ENCODE results near the gene MYO1B.

Gene MYO1B

DNA sequence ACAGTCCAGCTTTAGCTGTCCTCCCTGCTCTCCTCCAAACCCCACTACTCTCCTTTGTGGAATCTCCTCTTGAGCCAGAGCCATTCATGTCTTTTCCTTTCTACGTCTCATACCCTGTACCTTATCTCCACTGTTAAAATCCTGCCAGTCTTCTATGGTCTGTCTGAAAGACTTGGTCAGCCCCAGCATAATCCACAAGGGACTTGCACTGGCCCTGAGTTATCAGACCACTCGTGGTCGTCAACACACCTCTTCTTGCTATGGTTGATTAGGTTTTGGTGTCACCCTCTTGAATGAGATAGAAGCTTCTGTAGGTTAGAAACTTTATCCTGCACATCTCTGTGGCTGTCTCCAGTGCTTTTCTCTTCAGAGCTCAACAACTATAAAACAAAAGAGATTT, 56.8 kb downstream of the MYO1B start:
- Histone ChIP-seq H3K79me2 (ENCODE audit: low read length) (no peaks in the 10 kb centered on the region), H3K9ac (ENCODE audit: low read length) (no peak overlapping the region), H3K27me3 (ENCODE audit: low read depth, low read length) (peaks cover 11% of the 10 kb centered on the region), H3K36me3 (replicated peaks; ENCODE audit: low read depth, low read length) (no peaks in the 10 kb centered on the region), H3K27ac (ENCODE audit: low read length) (no peak overlapping the region), H3K4me1 (ENCODE audit: low read length) (peaks cover 7% of the 10 kb centered on the region), H4K20me1 (ENCODE audit: insufficient read depth, low read length) (no peaks in the 10 kb centered on the region), H3K9me3 (ENCODE audit: insufficient read depth, low read length) (no peaks in the 10 kb centered on the region), H2AFZ (ENCODE audit: low read depth, low read length) (no peak overlapping the region), H3K4me3 (ENCODE audit: low read length) (no peak overlapping the region), H3K4me2 (ENCODE audit: low read length) (no peak overlapping the region)
- TF ChIP-seq, protein P1, sequence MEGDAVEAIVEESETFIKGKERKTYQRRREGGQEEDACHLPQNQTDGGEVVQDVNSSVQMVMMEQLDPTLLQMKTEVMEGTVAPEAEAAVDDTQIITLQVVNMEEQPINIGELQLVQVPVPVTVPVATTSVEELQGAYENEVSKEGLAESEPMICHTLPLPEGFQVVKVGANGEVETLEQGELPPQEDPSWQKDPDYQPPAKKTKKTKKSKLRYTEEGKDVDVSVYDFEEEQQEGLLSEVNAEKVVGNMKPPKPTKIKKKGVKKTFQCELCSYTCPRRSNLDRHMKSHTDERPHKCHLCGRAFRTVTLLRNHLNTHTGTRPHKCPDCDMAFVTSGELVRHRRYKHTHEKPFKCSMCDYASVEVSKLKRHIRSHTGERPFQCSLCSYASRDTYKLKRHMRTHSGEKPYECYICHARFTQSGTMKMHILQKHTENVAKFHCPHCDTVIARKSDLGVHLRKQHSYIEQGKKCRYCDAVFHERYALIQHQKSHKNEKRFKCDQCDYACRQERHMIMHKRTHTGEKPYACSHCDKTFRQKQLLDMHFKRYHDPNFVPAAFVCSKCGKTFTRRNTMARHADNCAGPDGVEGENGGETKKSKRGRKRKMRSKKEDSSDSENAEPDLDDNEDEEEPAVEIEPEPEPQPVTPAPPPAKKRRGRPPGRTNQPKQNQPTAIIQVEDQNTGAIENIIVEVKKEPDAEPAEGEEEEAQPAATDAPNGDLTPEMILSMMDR (IDR thresholded peaks at IDR 0.05; ENCODE audit: low read depth, low read length), result no peak
- no peak for TF ChIP-seq EZH2phosphoT487 (IDR thresholded peaks at IDR 0.05; ENCODE audit: low read depth)

GRCh38 chr2:191302459-191303139, 57.4 kb downstream of the MYO1B start:
- H3K9ac ChIP-seq (ENCODE audit: low read length), result no peak overlapping the region
- no peak overlapping the region for H3K27ac ChIP-seq (ENCODE audit: low read length)
- no peaks in the 10 kb centered on the region for H3K36me3 ChIP-seq (replicated peaks; ENCODE audit: low read depth, low read length)
- H3K4me3 ChIP-seq (ENCODE audit: low read length), result no peak overlapping the region
- H3K9me3 ChIP-seq (ENCODE audit: insufficient read depth, low read length), result no peaks in the 10 kb centered on the region
- no peak overlapping the region for H2AFZ ChIP-seq (ENCODE audit: low read depth, low read length)
- no peak overlapping the region for H3K4me2 ChIP-seq (ENCODE audit: low read length)
- peaks cover 11% of the 10 kb centered on the region for H3K27me3 ChIP-seq (ENCODE audit: low read depth, low read length)
- H4K20me1 ChIP-seq (ENCODE audit: insufficient read depth, low read length), result no peaks in the 10 kb centered on the region
- H3K4me1 ChIP-seq (ENCODE audit: low read length), result peaks cover 3% of the 10 kb centered on the region
- TF ChIP-seq, protein P1 (IDR thresholded peaks at IDR 0.05; ENCODE audit: low read depth, low read length), result peak; percentile 50
- no peak for TF ChIP-seq EZH2phosphoT487 (IDR thresholded peaks at IDR 0.05; ENCODE audit: low read depth)
- H3K79me2 ChIP-seq (ENCODE audit: low read length), result no peaks in the 10 kb centered on the region

- TF ChIP-seq, protein P1 (IDR thresholded peaks at IDR 0.05; ENCODE audit: low read depth, low read length), result no peak
- no peak for TF ChIP-seq EZH2phosphoT487 (IDR thresholded peaks at IDR 0.05; ENCODE audit: low read depth)
- no peaks in the 10 kb centered on the region for H4K20me1 ChIP-seq (ENCODE audit: insufficient read depth, low read length)
- no peak overlapping the region for H3K27ac ChIP-seq (ENCODE audit: low read length)
- peaks cover 14% of the 10 kb centered on the region for H3K27me3 ChIP-seq (ENCODE audit: low read depth, low read length)
- H3K4me1 ChIP-seq (ENCODE audit: low read length), result no peaks in the 10 kb centered on the region
- no peak overlapping the region for H3K9ac ChIP-seq (ENCODE audit: low read length)
- H3K79me2 ChIP-seq (ENCODE audit: low read length), result no peaks in the 10 kb centered on the region
- no peak overlapping the region for H2AFZ ChIP-seq (ENCODE audit: low read depth, low read length)
- no peaks in the 10 kb centered on the region for H3K36me3 ChIP-seq (replicated peaks; ENCODE audit: low read depth, low read length)
- no peak overlapping the region for H3K4me2 ChIP-seq (ENCODE audit: low read length)
- no peaks in the 10 kb centered on the region for H3K9me3 ChIP-seq (ENCODE audit: insufficient read depth, low read length)
- no peak overlapping the region for H3K4me3 ChIP-seq (ENCODE audit: low read length)
Observed at GRCh38 chr2:191303140-191304005, 58.2 kb downstream of the MYO1B start.

Measured in OCI-LY3 (cell line).